ENCODE measurements around the gene CRB3. TPM values are rescaled to one million over a fixed set of nuclear protein-coding genes. Genes with fewer than 3 reads are reported as not detected.

CRB3 gene
- total RNA-seq, 4 donors from 2014 or later: 67.3 to 113 (median 76.1) TPM

- WGBS: 57% methylated on average over 15 of the region's 15 CpGs
- Histone ChIP-seq H3K9me3 (peaks cover 4% of the 10 kb centered on the region), H3K4me3 (no peak overlapping the region), H3K4me1 (no peaks in the 10 kb centered on the region), H3K27ac (no peak overlapping the region), H3K36me3 (no peaks in the 10 kb centered on the region), H3K27me3 (no peaks in the 10 kb centered on the region)
- no peak for DNase-seq (ENCODE audit: low spot score in 2 of 2)
- no peak for TF ChIP-seq POLR2AphosphoS5 (IDR thresholded peaks at IDR 0.05)
- no peak for TF ChIP-seq CTCF (IDR thresholded peaks at IDR 0.05)
- TF ChIP-seq EP300 (IDR thresholded peaks at IDR 0.05): no peak
- TF ChIP-seq POLR2A (IDR thresholded peaks at IDR 0.05): no peak
Measured at GRCh38 chr19:6489278-6490061, 25.4 kb downstream of the CRB3 start.

GRCh38 chr19:6490134-6490533 is 26.1 kb downstream of the CRB3 start:
- Histone ChIP-seq H3K36me3 (no peaks in the 10 kb centered on the region), H3K27ac (no peak overlapping the region), H3K27me3 (no peaks in the 10 kb centered on the region), H3K4me1 (no peaks in the 10 kb centered on the region), H3K9me3 (peaks cover 4% of the 10 kb centered on the region), H3K4me3 (no peak overlapping the region)
- no peak for TF ChIP-seq POLR2AphosphoS5 (IDR thresholded peaks at IDR 0.05)
- TF ChIP-seq EP300 (IDR thresholded peaks at IDR 0.05): no peak
- TF ChIP-seq POLR2A (IDR thresholded peaks at IDR 0.05): no peak
- no peak for TF ChIP-seq CTCF (IDR thresholded peaks at IDR 0.05)
- DNase-seq (ENCODE audit: low spot score in 2 of 2): no peak
- 65% methylated on average over 2 of the region's 2 CpGs for WGBS

GRCh38 chr19:6491802-6492592 is 27.9 kb downstream of the CRB3 start:
- H3K9me3 ChIP-seq: peaks cover 4% of the 10 kb centered on the region
- no peak overlapping the region for H3K27ac ChIP-seq
- H3K36me3 ChIP-seq: no peaks in the 10 kb centered on the region
- H3K4me1 ChIP-seq: no peaks in the 10 kb centered on the region
- 80% methylated on average over 4 of the region's 4 CpGs for WGBS
- H3K27me3 ChIP-seq: no peaks in the 10 kb centered on the region
- no peak for DNase-seq (ENCODE audit: low spot score in 2 of 2)
- no peak overlapping the region for H3K4me3 ChIP-seq
- TF ChIP-seq POLR2AphosphoS5 (IDR thresholded peaks at IDR 0.05) (no peak), EP300 (IDR thresholded peaks at IDR 0.05) (no peak), CTCF (IDR thresholded peaks at IDR 0.05) (no peak), POLR2A (IDR thresholded peaks at IDR 0.05) (no peak)

GRCh38 chr19:6494438-6495036 is 30.5 kb downstream of the CRB3 start:
- Histone ChIP-seq H3K27me3 (no peaks in the 10 kb centered on the region), H3K9me3 (peaks cover 4% of the 10 kb centered on the region), H3K4me3 (no peak overlapping the region), H3K4me1 (peaks cover 8% of the 10 kb centered on the region), H3K27ac (no peak overlapping the region), H3K36me3 (no peaks in the 10 kb centered on the region)
- WGBS: 81% methylated on average over 8 of the region's 8 CpGs
- no peak for DNase-seq (ENCODE audit: low spot score in 2 of 2)
- TF ChIP-seq CTCF (IDR thresholded peaks at IDR 0.05) (no peak), EP300 (IDR thresholded peaks at IDR 0.05) (no peak), POLR2AphosphoS5 (IDR thresholded peaks at IDR 0.05) (no peak), POLR2A (IDR thresholded peaks at IDR 0.05) (no peak)

GRCh38 chr19:6495947-6496346 is 31.9 kb downstream of the CRB3 start:
- DNase-seq (ENCODE audit: low spot score in 2 of 2): no peak
- Histone ChIP-seq H3K27me3 (peaks cover 10% of the 10 kb centered on the region), H3K36me3 (no peaks in the 10 kb centered on the region), H3K27ac (no peak overlapping the region), H3K4me1 (peaks cover 10% of the 10 kb centered on the region), H3K4me3 (no peak overlapping the region), H3K9me3 (peaks cover 4% of the 10 kb centered on the region)
- 91% methylated on average over 13 of the region's 19 CpGs for WGBS
- TF ChIP-seq POLR2AphosphoS5 (IDR thresholded peaks at IDR 0.05): no peak
- no peak for TF ChIP-seq EP300 (IDR thresholded peaks at IDR 0.05)
- no peak for TF ChIP-seq CTCF (IDR thresholded peaks at IDR 0.05)
- TF ChIP-seq POLR2A (IDR thresholded peaks at IDR 0.05): no peak
